Breast epithelium (tissue), 4 donors: ENCODE data around the gene RHBDF1. TPM values are rescaled to one million over a fixed set of nuclear protein-coding genes. Genes with fewer than 3 reads are reported as not detected.

Experiments
- DNase-seq, 2 donors: peaks; one replicate each; pipeline ENCODE4 v3.0.0-alpha.2; 2019; ENCODE audit warnings: low spot score in 2 of 2
- H3K27ac ChIP-seq, 2 donors: fragments of 200-600 bp; sonication (generic) in 1 of 2; one replicate each; pipeline ENCODE4 v1.5.1; 2016 to 2019; ENCODE audit warnings: mild to moderate bottlenecking in 1 of 2
- H3K27me3 ChIP-seq, 2 donors: fragments of 200-600 bp; sonication (generic) in 1 of 2; one replicate each; pipeline versions ENCODE4 v1.5.1 to v1.6.0; 2017 to 2019; ENCODE audit warnings: control low read depth in 1 of 2, mild to moderate bottlenecking in 1 of 2
- H3K36me3 ChIP-seq: fragments of 200-600 bp; one replicate; pipeline ENCODE4 v1.5.1; 2019
- H3K4me1 ChIP-seq, 2 donors: fragments of 200-600 bp; sonication (generic); one replicate each; pipeline ENCODE4 v1.5.1; 2016 to 2019; ENCODE audit warnings: control low read depth in 1 of 2
- H3K4me3 ChIP-seq, 3 donors: fragments of 200-600 bp; sonication (generic); 1 replicate in 2 of 3; 2 replicates in 1 of 3; pipeline ENCODE4 v1.5.1; 2016 to 2019; ENCODE audit warnings: mild to moderate bottlenecking in 3 of 3, moderate library complexity in 2 of 3
- H3K9me3 ChIP-seq, 2 donors: fragments of 200-600 bp; sonication (generic) in 1 of 2; one replicate each; pipeline ENCODE4 v1.5.1; 2016 to 2019; ENCODE audit warnings: control low read depth in 1 of 2
- CTCF ChIP-seq, 3 donors: fragments of 450-650 bp; IDR thresholded peaks; one replicate each; pipeline ENCODE4 v1.5.1; 2016 to 2017; ENCODE audit warnings: antibody characterized with exemption in 3 of 3, mild to moderate bottlenecking in 3 of 3, moderate library complexity in 3 of 3
- POLR2A ChIP-seq: fragments of 450-650 bp; IDR thresholded peaks from one replicate; pipeline ENCODE4 v1.6.1; 2016; ENCODE audit warnings: antibody characterized with exemption, mild to moderate bottlenecking, moderate library complexity
- POLR2AphosphoS5 ChIP-seq, 3 donors: sonication (generic); formaldehyde crosslinking; IDR thresholded peaks; one replicate each; pipeline ENCODE4 v1.6.1; 2017; ENCODE audit warnings: antibody characterized with exemption in 3 of 3
- intact Hi-C: fragments of 100-400 bp; cut with DNase I; formaldehyde crosslinking; loops from one replicate; pipeline ENCODE4 v1.15.1; 2023; ENCODE audit warnings: low total_unique reads
- total RNA-seq, 3 donors: library from RNA; depleted of rRNA; stranded (reverse); fragments of >200 nt; gene quantifications; one replicate each; pipeline ENCODE4 v1.1.0, GENCODE V29; 2016

Gene RHBDF1
- total RNA-seq, 3 donors from 2014 or later: 29.0 to 43.3 (median 42.6) TPM

DNA sequence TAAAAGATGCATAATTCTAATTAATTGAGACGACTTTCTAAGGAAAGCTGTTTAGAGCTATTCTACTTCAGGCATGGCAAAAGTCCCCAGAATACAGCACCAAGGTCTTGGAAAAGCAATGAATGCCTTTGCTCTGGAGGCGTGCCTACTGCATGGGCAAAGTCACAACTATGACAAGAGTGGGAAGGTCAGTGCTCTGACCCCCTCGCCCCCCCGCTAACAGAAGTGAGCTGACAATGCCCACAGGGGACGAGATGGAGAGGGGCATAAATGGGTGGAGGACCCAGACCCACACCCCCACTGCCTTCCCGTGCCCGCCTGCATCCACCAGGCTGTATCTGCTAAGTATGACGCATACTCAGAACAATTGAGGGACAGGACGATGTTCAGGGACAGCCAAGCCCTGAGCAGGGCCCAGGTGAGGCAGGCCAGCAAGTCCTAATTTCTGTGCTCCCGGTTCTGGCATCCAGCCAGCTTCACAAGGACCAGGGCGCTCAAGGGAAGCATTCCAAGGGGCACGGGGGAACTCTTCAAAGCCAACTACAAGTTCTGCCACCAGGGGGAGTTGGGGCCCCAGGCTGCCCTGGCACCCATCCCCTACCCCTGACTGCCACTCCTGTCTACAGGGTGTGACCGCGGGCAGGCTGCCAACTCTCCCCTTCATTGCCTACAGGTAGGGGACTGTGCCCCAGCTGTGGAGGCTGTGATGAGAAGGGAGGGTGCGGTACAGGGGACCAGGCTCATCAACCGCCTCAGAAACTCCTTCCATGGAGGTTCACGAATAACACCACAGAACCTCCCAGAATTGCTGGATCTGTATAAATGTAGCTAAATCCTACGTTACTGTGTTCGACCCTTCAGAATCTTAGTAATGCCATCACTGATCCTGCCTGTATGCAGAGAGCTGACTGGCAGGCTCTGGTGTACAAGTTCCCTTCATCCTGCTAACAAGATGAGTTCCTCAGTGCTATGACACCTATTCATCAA lies 45.2 kb upstream of the RHBDF1 start:
- Histone ChIP-seq H3K27ac (no peak overlapping the region), H3K4me1 (no peaks in the 10 kb centered on the region), H3K27me3 (no peaks in the 10 kb centered on the region), H3K4me3 (no peak overlapping the region), H3K9me3 (no peaks in the 10 kb centered on the region), H3K36me3 (no peaks in the 10 kb centered on the region)
- peak in 2 of 3 donors; percentile 41 to 61 for TF ChIP-seq CTCF (IDR thresholded peaks at IDR 0.05)
- TF ChIP-seq POLR2AphosphoS5 (IDR thresholded peaks at IDR 0.05): no peak
- intact Hi-C loops: no loop called here
- no peak for DNase-seq

DNA sequence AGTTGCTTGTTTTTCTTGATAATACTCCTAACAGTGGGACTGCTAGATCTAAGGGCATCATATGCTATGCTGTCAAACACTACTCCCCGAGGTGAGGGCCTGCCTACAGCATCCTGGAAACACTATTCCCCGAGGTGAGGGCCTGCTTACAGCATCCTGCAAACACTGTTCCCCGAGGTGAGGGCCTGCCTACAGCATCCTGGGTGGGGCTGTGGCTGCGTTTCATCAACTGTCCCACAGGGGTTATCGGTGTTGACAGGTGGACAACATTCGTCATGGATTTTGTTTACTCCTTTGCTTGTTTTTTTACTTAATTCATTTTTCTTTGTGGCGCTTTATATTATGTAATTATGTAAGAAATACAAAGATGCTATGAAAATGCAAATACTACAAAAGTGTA lies 43.6 kb upstream of the RHBDF1 start:
- Histone ChIP-seq H3K4me3 (no peak overlapping the region), H3K27me3 (no peaks in the 10 kb centered on the region), H3K9me3 (no peaks in the 10 kb centered on the region), H3K27ac (no peak overlapping the region), H3K4me1 (no peaks in the 10 kb centered on the region), H3K36me3 (no peaks in the 10 kb centered on the region)
- no peak for DNase-seq
- TF ChIP-seq POLR2A (no peak), POLR2AphosphoS5 (IDR thresholded peaks at IDR 0.05) (no peak), CTCF (IDR thresholded peaks at IDR 0.05) (no peak)
- intact Hi-C loops: no loop called here

GRCh38 chr16:114327-114726 lies 41.9 kb upstream of the RHBDF1 start:
- TF ChIP-seq POLR2A (no peak), POLR2AphosphoS5 (IDR thresholded peaks at IDR 0.05) (no peak), CTCF (IDR thresholded peaks at IDR 0.05) (no peak)
- no peak for DNase-seq
- Histone ChIP-seq H3K27ac (no peak overlapping the region), H3K4me1 (no peaks in the 10 kb centered on the region), H3K36me3 (no peaks in the 10 kb centered on the region), H3K9me3 (no peaks in the 10 kb centered on the region), H3K27me3 (no peaks in the 10 kb centered on the region), H3K4me3 (no peak overlapping the region)
- intact Hi-C loops: no loop called here

GRCh38 chr16:112153-112840 lies 39.9 kb upstream of the RHBDF1 start:
- H3K9me3 ChIP-seq: no peaks in the 10 kb centered on the region
- intact Hi-C loops: no loop called here
- H3K36me3 ChIP-seq: no peaks in the 10 kb centered on the region
- H3K4me1 ChIP-seq: no peaks in the 10 kb centered on the region
- H3K27ac ChIP-seq: no peak overlapping the region
- H3K4me3 ChIP-seq: no peak overlapping the region
- TF ChIP-seq POLR2AphosphoS5 (IDR thresholded peaks at IDR 0.05): no peak
- TF ChIP-seq CTCF (IDR thresholded peaks at IDR 0.05): no peak
- TF ChIP-seq POLR2A: no peak
- no peaks in the 10 kb centered on the region for H3K27me3 ChIP-seq
- no peak for DNase-seq
